Epidermal melanocyte (primary cell): ENCODE measurements around the gene CELF2.

Experiments
- DNase-seq: peaks from one replicate; pipeline ENCODE4 v3.0.0; 2011; ENCODE audit warnings: low spot score; ENCODE audit not compliant: insufficient read length

The CELF2 gene

DNA sequence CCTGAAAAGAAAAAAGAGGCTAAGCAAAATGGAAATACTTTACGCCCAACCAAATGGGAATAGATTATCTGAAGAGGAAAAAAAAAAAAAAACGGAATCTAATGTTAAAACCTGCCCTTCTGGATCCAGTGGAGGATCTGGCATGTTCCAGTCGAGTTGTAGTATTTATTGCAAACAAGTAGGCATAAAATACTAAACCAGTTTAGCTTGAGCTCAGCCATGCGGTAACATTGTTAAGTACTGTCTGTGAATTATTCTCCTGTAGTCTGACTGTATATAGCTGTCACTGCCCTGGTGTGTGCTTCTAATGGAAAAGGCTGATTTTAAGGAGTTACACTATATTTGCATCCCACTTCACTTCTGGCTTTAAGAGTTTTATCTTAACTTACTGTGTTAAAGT, 40.3 kb downstream of the CELF2 start:
- DNase-seq = no peak

GRCh38 chr10:11058965-11059364, 41.3 kb downstream of the CELF2 start:
- DNase-seq = no peak

- no peak for DNase-seq
Measured at GRCh38 chr10:11063856-11064255, 46.2 kb downstream of the CELF2 start.

DNA sequence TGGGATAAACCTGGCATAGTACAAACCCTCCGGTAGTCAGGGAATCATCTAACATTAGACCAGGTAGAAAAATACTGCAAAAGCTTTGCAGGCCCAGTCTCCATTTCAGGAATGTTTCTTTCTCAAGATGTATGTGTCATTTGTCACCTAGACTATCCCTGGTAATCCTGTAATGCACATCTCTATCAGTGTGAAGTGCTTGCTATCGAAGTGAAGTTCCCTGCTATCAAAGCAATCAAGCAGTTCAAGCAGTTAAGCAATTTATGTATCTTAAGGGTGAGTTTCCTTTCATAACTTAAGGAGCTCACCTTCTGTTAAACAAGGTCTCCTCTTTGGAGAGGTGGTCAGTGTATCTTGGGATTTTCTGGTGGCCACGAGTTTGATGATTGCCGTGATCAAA, 47.2 kb downstream of the CELF2 start:
- no peak for DNase-seq

DNA sequence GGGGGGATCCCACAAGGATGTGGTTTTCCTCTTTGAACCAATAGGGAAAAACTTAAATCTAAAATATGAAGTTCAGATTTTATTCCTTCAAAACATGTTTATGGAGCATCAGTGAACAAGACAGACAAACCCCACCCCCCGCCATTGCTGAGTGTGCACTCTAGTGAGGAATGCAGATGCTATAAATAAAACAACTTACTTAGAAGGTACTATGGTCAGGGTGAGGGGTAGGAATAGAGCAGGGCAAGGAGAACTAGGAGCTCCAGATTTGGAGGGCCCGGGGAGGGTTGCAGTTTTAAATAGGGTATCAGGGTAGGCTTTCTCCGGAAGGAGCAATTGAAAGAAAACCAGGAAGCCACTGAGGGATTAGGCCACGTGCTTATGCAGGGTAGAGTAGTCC, 47.9 kb downstream of the CELF2 start:
- no peak for DNase-seq

- DNase-seq = no peak
Measured at GRCh38 chr10:11066520-11066919, 48.8 kb downstream of the CELF2 start.

GRCh38 chr10:11068861-11069633, 51.4 kb downstream of the CELF2 start:
- DNase-seq = no peak

DNA sequence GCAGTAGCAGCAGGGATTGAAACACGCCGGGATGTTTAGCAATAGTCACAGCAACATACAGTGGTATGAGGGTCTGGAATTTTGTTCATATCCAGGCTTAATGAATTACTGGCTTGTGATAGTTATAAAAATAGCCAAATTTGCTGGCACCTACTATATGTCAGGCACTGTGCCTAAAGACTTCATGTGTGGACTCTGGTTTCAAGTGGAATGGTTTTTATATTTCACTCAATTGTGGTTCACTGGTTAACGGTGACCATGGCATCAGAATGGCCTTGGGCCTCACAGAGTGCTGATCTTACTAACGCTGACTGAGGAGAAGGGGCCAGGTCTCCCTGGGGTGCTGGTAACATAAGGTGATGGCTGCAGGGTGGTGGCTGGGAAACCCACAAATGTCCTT, 55.7 kb downstream of the CELF2 start:
- no peak for DNase-seq

- DNase-seq = no peak
Measured at GRCh38 chr10:11074536-11075267, 57.0 kb downstream of the CELF2 start.

GRCh38 chr10:11076221-11076620, 58.5 kb downstream of the CELF2 start:
- no peak for DNase-seq

- DNase-seq = no peak
Measured at GRCh38 chr10:11080564-11080984, 62.9 kb downstream of the CELF2 start.

DNA sequence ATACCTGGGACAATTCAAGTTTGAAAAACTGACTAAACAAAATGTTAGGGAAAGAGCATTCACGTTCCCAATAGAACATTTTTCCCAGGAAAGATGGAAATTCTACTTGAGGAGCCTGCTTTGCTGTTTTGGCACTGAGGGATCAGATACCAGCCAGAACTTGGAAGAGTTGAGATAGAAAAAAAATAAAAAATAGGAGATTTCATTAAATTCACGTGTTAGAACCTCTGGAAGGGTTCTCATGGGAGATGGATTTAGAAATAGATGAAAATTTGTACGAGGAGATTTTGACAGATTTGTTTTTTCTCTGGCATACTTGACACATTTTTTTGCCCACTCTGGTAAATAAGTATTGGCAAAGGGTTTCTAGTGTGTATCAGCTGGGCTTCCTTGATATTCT, 63.7 kb downstream of the CELF2 start:
- no peak for DNase-seq

GRCh38 chr10:11082526-11082925, 64.9 kb downstream of the CELF2 start:
- DNase-seq = no peak

- no peak for DNase-seq
Measured at GRCh38 chr10:11083051-11083450, 65.4 kb downstream of the CELF2 start.

DNA sequence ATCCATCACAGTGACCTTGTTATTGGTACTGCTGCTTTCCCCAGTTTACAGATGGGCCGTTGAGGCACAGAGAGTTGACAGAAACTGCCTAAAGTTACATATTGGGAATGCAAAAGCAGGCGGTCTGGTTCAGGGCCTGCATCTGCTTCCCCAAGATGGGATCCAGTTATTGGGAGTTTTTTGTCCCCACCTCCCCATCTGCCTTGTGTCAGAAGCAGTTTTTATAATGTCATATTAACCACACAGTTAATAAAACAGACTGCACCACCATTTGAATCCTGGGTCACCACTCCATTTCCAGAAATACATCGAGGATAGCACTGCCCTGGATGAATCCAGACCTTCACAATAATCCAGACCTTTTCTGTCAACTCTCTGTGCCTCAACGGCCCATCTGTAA, 67.9 kb downstream of the CELF2 start:
- no peak for DNase-seq

DNA sequence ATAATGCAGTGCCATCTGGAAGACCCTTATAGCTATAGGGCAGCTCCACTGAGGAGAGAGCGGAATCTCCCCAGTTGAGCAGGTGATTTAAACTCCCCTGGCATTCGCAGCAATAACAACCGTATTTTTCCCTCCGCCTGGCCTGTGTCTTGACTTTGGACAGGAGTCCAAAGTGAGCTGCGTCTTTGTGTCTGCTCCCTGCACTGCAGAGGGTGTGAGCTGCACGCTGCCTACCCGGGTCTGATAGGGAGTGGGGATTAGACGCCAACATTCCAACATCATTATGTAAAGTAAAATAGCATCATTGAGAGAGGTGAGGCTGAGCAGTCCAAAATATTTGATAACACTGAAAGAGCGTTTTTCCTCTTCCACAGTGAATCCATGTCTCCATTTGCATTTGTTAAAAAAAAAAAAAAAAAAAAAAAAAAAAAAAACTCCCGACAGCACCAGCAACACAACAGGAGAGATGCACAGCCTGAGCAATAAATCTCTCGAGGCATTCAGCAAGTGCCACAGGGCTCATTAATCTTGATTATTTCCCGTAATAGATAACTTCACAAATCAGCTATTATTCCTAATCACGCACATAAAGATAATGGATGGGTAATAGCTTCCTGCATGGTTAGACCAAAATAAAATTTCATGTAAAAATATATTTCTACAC, 68.6 kb downstream of the CELF2 start:
- no peak for DNase-seq

- no peak for DNase-seq
Measured at GRCh38 chr10:11087372-11087771, 69.7 kb downstream of the CELF2 start.

- no peak for DNase-seq
Measured at GRCh38 chr10:11088709-11089108, 71.0 kb downstream of the CELF2 start.

DNA sequence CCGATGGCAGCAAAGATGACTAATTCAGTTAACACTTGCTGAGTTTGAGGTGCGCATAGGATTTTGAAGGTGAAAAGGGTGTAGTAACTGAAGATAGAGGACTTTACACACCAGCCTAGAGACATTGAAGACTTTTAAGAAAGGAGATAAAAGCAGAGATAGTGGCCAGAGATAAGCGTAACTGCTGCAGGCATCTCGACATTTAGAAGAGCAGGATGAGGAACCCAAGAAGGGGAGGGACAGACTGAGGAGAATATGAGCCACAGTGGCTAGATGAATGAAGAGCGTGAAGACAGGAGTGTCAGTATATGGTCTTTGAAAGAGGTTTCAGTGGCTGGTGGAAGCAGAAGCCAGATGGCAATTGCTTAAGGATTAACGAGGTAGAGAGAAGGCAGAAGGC, 71.6 kb downstream of the CELF2 start:
- DNase-seq = no peak

DNA sequence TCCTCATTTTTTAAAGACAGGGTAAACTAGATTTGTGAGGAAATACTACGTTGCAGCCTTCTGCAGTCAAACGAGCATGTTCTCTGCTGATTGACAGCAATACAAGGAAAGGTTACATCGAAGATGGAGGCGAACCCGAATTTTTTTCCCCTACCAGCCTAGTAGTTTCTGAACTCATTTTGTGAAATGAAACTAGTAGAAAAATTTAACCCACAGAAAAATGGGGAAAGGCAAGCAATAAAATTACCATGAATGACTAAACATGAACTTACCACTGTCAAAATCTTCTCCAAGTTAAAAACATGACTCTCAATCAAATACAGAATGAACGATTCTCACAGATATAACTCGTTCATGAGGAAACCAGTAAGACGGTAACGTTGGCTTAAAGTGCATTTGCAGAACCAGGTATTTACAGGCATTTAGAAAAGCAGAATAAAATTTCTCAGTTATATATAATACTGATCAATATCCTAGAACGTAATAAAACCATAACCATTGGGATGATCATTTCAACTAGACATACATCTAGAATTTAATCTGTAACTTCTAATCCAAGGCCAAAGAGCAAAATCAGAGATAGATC, 73.9 kb downstream of the CELF2 start:
- DNase-seq = no peak

DNA sequence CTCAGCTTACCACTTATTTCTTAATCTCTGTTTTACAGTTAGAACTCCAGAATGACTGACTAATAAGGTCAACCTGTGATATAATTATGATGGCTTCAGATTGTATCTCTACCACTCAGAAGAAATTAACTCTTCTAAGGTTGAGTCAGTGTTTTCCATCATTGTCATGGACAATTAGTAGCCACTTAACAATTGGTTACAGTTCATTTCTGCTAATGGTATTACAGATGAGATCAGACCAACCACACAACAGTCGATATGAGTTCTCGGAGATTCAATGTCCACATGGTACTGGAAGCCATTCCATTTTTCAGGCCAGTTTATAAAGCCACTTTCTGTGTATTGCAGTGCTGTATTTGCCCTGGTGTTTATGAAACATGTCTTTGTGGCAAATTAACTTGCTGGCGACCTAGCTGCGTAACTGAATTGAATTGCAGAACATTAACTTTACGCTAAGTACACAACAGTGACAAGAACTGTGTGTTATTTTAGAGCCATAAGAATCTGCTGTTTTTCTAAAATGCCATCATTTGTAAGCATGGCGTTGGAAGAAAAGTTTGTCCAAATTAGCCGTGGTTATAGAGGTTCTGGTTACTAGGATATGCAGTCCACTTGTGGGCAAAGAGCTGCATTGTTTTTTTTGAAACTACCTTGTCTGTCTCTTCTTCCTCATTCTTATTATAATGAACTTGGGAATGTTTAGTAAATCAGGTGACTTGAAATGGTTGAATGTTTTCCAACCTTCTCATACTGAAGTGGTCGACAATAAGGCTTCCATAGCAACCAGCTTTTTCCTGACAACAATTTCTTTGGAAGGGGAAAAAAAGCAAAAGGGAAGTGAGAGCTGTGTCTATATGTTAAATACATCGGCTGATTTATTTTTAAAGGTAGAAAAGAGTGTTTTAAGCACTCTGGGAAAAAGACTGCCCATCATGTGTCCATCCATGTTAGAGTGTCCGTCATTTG, 76.4 kb downstream of the CELF2 start:
- DNase-seq = no peak
